GM18861 (cell line): Measurements from ENCODE around the gene GALNT16.

Experiments used
- ATAC-seq: cut with Tn5 transposase; IDR thresholded peaks from one replicate; pipeline ENCODE4 v1.9.1; 2021; ENCODE audit not compliant: unreplicated experiment

Gene GALNT16

DNA sequence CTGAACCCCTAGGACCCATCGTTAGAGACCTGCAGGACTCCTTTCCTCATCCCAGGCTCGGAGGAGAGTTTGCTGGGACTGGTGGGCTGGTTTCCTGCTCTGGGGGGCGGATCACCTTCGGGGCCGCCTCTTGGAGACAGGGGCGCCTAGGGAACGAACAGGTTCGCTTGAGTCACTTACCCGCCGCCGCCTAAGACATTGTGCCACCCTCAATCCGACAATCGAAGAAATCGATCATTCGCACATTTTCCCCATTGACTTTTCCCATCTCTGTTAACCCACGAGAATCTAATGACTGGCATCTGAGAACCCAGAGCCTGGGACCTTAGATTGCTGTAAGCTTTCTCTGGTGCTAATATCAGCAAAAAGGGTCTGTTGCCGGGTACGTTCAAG is 138.9 kb downstream of the GALNT16 start:
- ATAC-seq: no peak

DNA sequence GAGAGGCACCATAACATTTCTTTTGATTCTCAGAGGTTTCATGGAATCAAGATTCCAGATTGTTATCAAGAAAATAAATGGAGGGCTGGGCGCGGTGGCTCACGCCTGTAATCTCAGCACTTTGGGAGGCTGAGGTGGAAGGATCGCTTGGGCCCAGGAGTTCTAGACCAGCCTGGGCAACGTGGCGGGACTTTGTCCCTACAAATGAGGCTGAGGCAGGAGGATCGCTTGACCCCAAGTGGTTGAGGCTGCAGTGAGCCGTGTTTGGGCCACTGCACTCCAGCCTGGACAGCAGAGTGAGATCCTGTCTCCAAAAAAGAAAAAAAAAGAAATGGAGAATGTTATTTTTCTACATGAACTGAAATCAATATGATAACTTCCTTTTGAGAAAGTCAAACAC is 139.8 kb downstream of the GALNT16 start:
- ATAC-seq: no peak

DNA sequence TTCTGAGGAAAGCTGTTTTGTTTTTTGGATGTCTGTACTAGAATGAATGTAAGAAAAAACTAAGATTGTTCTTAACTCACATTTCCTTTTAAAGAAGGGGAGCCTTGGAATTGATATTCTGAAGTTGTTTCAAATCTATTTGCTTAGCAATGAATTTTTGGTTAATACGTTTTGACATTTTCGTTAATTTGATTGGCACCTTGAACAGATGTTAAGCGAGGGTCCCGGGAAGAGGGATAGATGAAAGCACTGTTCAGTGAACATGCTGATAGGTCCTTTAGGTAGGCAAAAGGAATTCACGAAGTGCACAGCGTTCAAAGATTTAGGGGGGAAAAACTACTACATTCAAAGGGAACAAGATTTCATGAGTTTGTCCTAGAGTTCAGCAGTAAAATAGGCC is 140.2 kb downstream of the GALNT16 start:
- no peak for ATAC-seq

DNA sequence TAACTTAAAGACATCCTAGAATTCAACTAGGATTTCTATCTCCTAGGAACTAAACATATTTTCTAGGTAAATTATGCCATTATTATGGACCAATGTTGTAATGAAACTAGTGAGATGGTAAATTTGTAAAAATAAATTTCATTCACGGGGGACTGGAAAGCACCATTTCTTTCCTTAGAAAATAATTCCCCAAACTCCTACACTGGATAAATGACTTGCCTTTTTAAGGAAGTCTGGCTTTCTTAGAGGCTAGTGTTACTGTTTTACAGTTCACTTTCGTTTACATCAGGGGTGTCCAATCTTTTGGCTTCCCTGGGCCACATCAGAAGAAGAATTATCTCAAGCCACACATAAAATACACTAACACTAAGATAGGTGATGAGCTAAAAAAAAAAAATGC is 141.9 kb downstream of the GALNT16 start:
- ATAC-seq: no peak

DNA sequence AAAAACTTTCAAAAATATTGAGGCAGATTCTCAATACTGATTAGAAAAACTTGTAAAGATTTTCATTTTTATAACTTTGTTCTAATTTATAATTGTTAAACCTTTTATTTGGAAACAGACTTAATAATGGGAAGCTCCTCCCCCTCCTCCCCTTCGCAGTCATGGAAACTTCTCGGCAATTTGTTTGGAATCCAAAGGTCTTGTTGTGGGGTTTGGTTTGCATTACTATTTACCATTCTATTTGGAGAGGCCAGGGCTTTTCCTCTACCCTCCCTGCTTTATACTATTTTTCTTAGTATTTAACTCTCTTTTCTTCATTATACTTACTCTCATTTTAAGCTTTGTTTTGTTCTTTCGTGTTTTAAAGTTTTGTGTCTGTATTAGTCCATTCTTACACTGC is 144.5 kb downstream of the GALNT16 start:
- ATAC-seq: no peak

- ATAC-seq: no peak
Measured at GRCh38 chr14:69404883-69405282, 144.9 kb downstream of the GALNT16 start.

GRCh38 chr14:69405762-69406161 is 145.8 kb downstream of the GALNT16 start:
- ATAC-seq: no peak
